IMR-90 (cell line): ENCODE data around the gene SPTLC1. TPM values are rescaled to one million over a fixed set of nuclear protein-coding genes. Genes with fewer than 3 reads are reported as not detected.

Experiments
- ATAC-seq: fragments of 200-7000 bp; cut with Tn5 transposase; 2 replicates; pipeline ENCODE4 v1.9.1; 2020; ENCODE audit warnings: low read depth, mild to moderate bottlenecking, moderate library complexity
- BruUV-seq: library from RNA; stranded (reverse); fragments of 400-500 nt; replicated peaks from 2 replicates; lab custom pipeline; 2021; lab: Mats Ljungman, UMichigan
- CTCF ChIA-PET: fragments of 300-600 bp; formaldehyde crosslinking; extraction: SDS; loops from one replicate; lab custom pipeline; 2021; ENCODE audit warnings: antibody characterized with exemption; lab: Yijun Ruan, JAX
- POLR2A ChIA-PET: fragments of 300-600 bp; sonication (Branson Sonifier 250); formaldehyde crosslinking; loops from one replicate; lab custom pipeline; 2022; ENCODE audit warnings: antibody characterized with exemption; ENCODE audit not compliant: unreplicated experiment; lab: Charles Lee
- DNase-seq: peaks from one replicate; pipeline ENCODE4 v3.0.0; 2013
- H2AFZ ChIP-seq: replicated peaks from 2 replicates; pipeline ENCODE3; 2013; ENCODE audit warnings: low read length, mild to moderate bottlenecking; ENCODE audit not compliant: poor library complexity
- H2AK5ac ChIP-seq: 2 replicates; pipeline ENCODE4 v1.6.1; 2013; ENCODE audit warnings: low read depth, low read length, inconsistent platforms
- H2AK9ac ChIP-seq: replicated peaks from 2 replicates; pipeline ENCODE3; 2013; ENCODE audit warnings: mild to moderate bottlenecking, low read depth, low read length, moderate library complexity; ENCODE audit not compliant: poor library complexity
- H2BK120ac ChIP-seq: 2 replicates; pipeline ENCODE4 v1.6.1; 2013; ENCODE audit warnings: low read depth, low read length, inconsistent platforms
- H2BK15ac ChIP-seq: 3 replicates; pipeline ENCODE4 v1.6.1; 2013; ENCODE audit warnings: low read depth, low read length, inconsistent platforms
- H2BK20ac ChIP-seq: 2 replicates; pipeline ENCODE4 v1.6.1; 2013; ENCODE audit warnings: low read depth, mild to moderate bottlenecking, inconsistent platforms, low read length, moderate library complexity
- H2BK5ac ChIP-seq: 2 replicates; pipeline ENCODE4 v1.6.1; 2013; ENCODE audit warnings: mild to moderate bottlenecking, low read depth, low read length, inconsistent platforms; ENCODE audit not compliant: poor library complexity, severe bottlenecking
- H3K14ac ChIP-seq: replicated peaks from 2 replicates; pipeline ENCODE4 v1.6.1; 2013; ENCODE audit warnings: low read depth, low read length, inconsistent platforms
- H3K18ac ChIP-seq: 2 replicates; pipeline ENCODE4 v1.6.1; 2013; ENCODE audit warnings: low read depth, low read length, control low read depth
- H3K23ac ChIP-seq: 2 replicates; pipeline ENCODE4 v1.6.1; 2013; ENCODE audit warnings: low read depth, low read length, inconsistent platforms
- H3K27ac ChIP-seq: 2 replicates; pipeline ENCODE4 v1.5.1; 2013; ENCODE audit warnings: mild to moderate bottlenecking, control low read depth, low read length; ENCODE audit not compliant: insufficient read depth
- H3K27me3 ChIP-seq: 2 replicates; pipeline ENCODE4 v1.6.1; 2013; ENCODE audit warnings: low read length; ENCODE audit not compliant: control insufficient read depth, insufficient read depth
- H3K36me3 ChIP-seq: 2 replicates; pipeline ENCODE4 v1.6.1; 2013; ENCODE audit warnings: low read length, mixed read lengths; ENCODE audit not compliant: control insufficient read depth, insufficient read depth
- H3K4ac ChIP-seq: 2 replicates; pipeline ENCODE4 v1.6.1; 2013; ENCODE audit warnings: low read depth, low read length, inconsistent platforms
- H3K4me1 ChIP-seq: 2 replicates; pipeline ENCODE4 v1.6.1; 2013; ENCODE audit warnings: low read length, mixed read lengths; ENCODE audit not compliant: control insufficient read depth, insufficient read depth
- H3K4me2 ChIP-seq: 2 replicates; pipeline ENCODE4 v1.6.1; 2013; ENCODE audit warnings: low read depth, mild to moderate bottlenecking, control low read depth, low read length, moderate library complexity
- H3K4me3 ChIP-seq: 2 replicates; pipeline ENCODE4 v1.5.1; 2013; ENCODE audit warnings: low read depth, mild to moderate bottlenecking, control low read depth, low read length, moderate library complexity; ENCODE audit not compliant: insufficient read depth
- H3K56ac ChIP-seq: 2 replicates; pipeline ENCODE4 v1.6.1; 2013; ENCODE audit warnings: low read length, inconsistent platforms; ENCODE audit not compliant: insufficient read depth; ENCODE audit errors: extremely low read depth
- H3K79me1 ChIP-seq, 2 experiments: 2 replicates each; pipeline ENCODE4 v1.6.1; 2013; ENCODE audit warnings: low read length in 2 of 2, inconsistent platforms in 1 of 2, low read depth in 1 of 2
- H3K9ac ChIP-seq: 2 replicates; pipeline ENCODE4 v1.6.1; 2013; ENCODE audit warnings: low read depth, low read length, control low read depth
- H3K9me1 ChIP-seq: 2 replicates; pipeline ENCODE4 v1.6.1; 2013; ENCODE audit warnings: low read length, inconsistent platforms; ENCODE audit not compliant: insufficient read depth
- H3K9me3 ChIP-seq: 2 replicates; pipeline ENCODE4 v1.6.1; 2013; ENCODE audit warnings: low read length; ENCODE audit not compliant: control insufficient read depth, insufficient read depth
- H4K20me1 ChIP-seq: 2 replicates; pipeline ENCODE4 v1.6.1; 2013; ENCODE audit warnings: low read length, inconsistent platforms; ENCODE audit not compliant: insufficient read depth
- H4K5ac ChIP-seq: 2 replicates; pipeline ENCODE4 v1.6.1; 2013; ENCODE audit warnings: mild to moderate bottlenecking, low read depth, low read length, control low read depth
- H4K8ac ChIP-seq, 2 experiments: 2 replicates each; pipeline ENCODE4 v1.6.1; 2013; ENCODE audit warnings: low read depth in 2 of 2, low read length in 2 of 2, control low read depth in 1 of 2, inconsistent platforms in 1 of 2
- H4K91ac ChIP-seq: 2 replicates; pipeline ENCODE4 v1.6.1; 2013; ENCODE audit warnings: low read depth, low read length, inconsistent platforms; ENCODE audit not compliant: insufficient read depth
- CEBPB ChIP-seq: IDR thresholded peaks from 2 replicates; pipeline ENCODE4 v1.6.1; 2012; ENCODE audit warnings: low read depth, low read length, improper control_type of control experiment
- POLR2A ChIP-seq: IDR thresholded peaks from 2 replicates; pipeline ENCODE4 v1.6.1; 2012; ENCODE audit warnings: mild to moderate bottlenecking, low read depth, low read length
- WGBS, 2 experiments: methylation state at CpG; one replicate each; pipeline versions ENCODE4 v1.1.5 to v1.1.7; 2013; ENCODE audit warnings: missing lambda C conversion rate in 2 of 2; ENCODE audit not compliant: insufficient read length in 1 of 2; ENCODE audit errors: extremely low coverage in 2 of 2; 5-methylcytosine and 5-hydroxymethylcytosine counted together
- dilution Hi-C: fragments of 300-500 bp; cut with HindIII; formaldehyde crosslinking; loops from one replicate; pipeline ENCODE4 v1.14.3; 2018; ENCODE audit warnings: low sequenced_read_pairs; ENCODE audit not compliant: unreplicated experiment
- in situ Hi-C: fragments of 300-500 bp; cut with MboI; formaldehyde crosslinking; loops from 3 replicates; pipeline ENCODE4 v1.14.3; 2019; ENCODE audit warnings: low sequenced_read_pairs, inconsistent platforms, mixed read lengths
- intact Hi-C: fragments of 100-400 bp; cut with micrococcal nuclease; formaldehyde crosslinking; loops from 2 replicates; pipeline ENCODE4 v1.10.0; 2022
- polyA plus RNA-seq, 3 experiments: library from polyadenylated mRNA; depleted of rRNA; stranded (reverse); fragments of >200 nt; gene quantifications; 2 replicates each; pipeline ENCODE4 v1.2.3, GENCODE V29; 2012; ENCODE audit warnings: low replicate concordance in 1 of 3
- total RNA-seq: library from RNA; depleted of rRNA; stranded (reverse); fragments of >200 nt; gene quantifications from 2 replicates; pipeline ENCODE4 v1.2.3, GENCODE V29; 2012

SPTLC1 gene
- total and polyA plus RNA-seq, 2 of the 4 experiments (the other 2 are of a cell fraction), result 65.7 to 92.7 TPM

DNA sequence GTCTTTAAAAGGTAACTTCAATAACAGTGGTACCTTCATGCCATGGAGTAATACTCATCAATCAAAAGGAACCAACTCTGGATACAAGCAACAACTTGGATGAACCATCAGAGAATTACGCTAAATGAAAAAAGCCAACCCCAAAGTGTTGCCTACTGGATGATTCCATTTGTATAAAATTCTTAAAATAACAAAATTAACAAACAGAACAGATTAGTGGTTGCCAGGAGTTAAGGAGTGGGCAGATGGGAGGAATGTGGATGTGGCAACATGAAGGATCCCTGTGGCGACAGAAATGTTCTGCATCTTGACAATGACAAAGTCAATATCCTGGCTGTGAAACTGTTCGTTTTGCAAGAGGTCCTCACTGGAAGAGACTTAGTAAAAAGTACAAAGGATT lies 50.5 kb downstream of the SPTLC1 start:
- no TSS peak for BruUV-seq
- H4K8ac ChIP-seq, result peak overlapping the region in 1 of 2 experiments; percentile 78; a peak in 2 of 4 replicates
- H3K27me3 ChIP-seq, result no peaks in the 10 kb centered on the region

More for the DNA sequence above, 50.5 kb downstream of the SPTLC1 start:
- H3K56ac ChIP-seq, result peak overlapping the region; percentile 80; the same call in 1 of the 2 replicates
- peak overlapping the region; percentile 93 for H2BK5ac ChIP-seq
- H3K23ac ChIP-seq, result no peak overlapping the region
- intact Hi-C loops (no loop called here), in situ Hi-C loops (no loop called here), dilution Hi-C loops (no loop called here)
- ChIA-PET CTCF (interaction anchor here (1.8 kb wide), 1 partner anchor 110 kb away, joined by 5 read pairs; no protein-coding TSS in a partner anchor), POLR2A (no interaction called here)
- peak overlapping the region; percentile 25; the same call in 1 of the 2 replicates for H3K4ac ChIP-seq
- H4K91ac ChIP-seq, result no peak overlapping the region; the same call in 1 of the 2 replicates
- H3K18ac ChIP-seq, result no peak overlapping the region
- peaks cover 8% of the 10 kb centered on the region; the same call in 1 of the 2 replicates for H3K9me1 ChIP-seq
- peaks cover 8% of the 10 kb centered on the region; the same call in 1 of the 2 replicates for H4K20me1 ChIP-seq
- peak overlapping the region; percentile 32; the same call in 1 of the 2 replicates for H2AK5ac ChIP-seq
- WGBS, 2 experiments, result no CpG with 5 or more reads among the region's 3 CpGs
- no peak overlapping the region; the same call in 1 of the 2 replicates for H3K9ac ChIP-seq
- 0 out of 2 replicates have a peak overlapping the region, but pooled peaks have one; percentile 22 for H2BK120ac ChIP-seq
- H3K4me1 ChIP-seq, result peaks cover 12% of the 10 kb centered on the region
- no peak overlapping the region for H2BK15ac ChIP-seq
- H2AK9ac ChIP-seq, result no peak overlapping the region
- TF ChIP-seq CEBPB (peak; percentile 93), POLR2A (no peak)
- peak overlapping the region; percentile 29; the same call in 1 of the 2 replicates for H3K4me2 ChIP-seq
- DNase-seq, result peak; percentile 73
- peaks cover 18 to 27% of the 10 kb centered on the region in 2 experiments for H3K79me1 ChIP-seq
- ATAC-seq, result peak; percentile 79
- H3K36me3 ChIP-seq, result peaks cover 23% of the 10 kb centered on the region
- no peak overlapping the region for H4K5ac ChIP-seq
- no peak overlapping the region for H3K4me3 ChIP-seq
- no peak overlapping the region for H2AFZ ChIP-seq
- H2BK20ac ChIP-seq, result no peak overlapping the region
- peaks cover 6% of the 10 kb centered on the region; the same call in 1 of the 2 replicates for H3K9me3 ChIP-seq
- peak overlapping the region; percentile 51; the same call in 1 of the 2 replicates for H3K27ac ChIP-seq
- H3K14ac ChIP-seq, result no peak overlapping the region
